Fibroblast of the conjunctiva (primary cell): ENCODE data around the gene NT5C.
"Not testable (repeated sequence)": the region's sequence is repeated elsewhere in the genome, so short reads cannot be mapped to it uniquely, and the experiment has no call there.

Source experiments
- DNase-seq: peaks from one replicate; pipeline ENCODE4 v3.0.0-alpha.2; 2010; ENCODE audit warnings: low read depth

NT5C gene

DNA sequence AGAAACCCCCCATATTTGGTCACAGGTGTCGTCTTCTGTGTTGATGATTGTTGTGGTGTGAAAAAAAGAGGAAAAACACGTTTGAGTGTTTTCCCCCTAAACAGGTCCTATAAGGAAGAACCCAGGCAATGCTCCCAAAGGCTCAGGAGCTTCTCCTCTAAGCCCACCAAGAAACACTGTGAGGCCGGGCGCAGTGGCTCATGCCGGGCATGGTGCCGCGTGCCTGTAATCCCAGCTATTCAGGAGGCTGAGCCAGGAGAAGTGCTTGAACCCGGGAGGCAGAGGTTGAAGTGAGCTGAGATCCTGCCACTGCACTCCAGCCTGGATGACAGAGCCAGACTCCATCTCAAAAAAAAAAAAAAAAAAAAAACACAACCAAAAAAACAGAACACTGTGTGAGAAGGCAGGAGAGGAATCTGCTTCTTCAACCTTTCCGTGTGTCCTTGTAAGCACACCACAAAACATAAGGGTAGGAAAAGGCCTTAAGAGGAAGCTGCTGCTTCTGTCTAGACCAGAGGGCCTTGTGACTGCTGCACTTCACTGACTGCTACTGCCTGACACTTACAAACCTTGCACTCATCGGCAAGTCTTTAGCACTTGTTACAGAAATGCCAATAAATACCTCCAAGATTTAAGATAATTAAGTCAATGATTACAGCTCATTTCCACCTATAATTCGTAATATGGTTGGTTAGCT lies 13.4 kb upstream of the NT5C start:
- no peak for DNase-seq

DNA sequence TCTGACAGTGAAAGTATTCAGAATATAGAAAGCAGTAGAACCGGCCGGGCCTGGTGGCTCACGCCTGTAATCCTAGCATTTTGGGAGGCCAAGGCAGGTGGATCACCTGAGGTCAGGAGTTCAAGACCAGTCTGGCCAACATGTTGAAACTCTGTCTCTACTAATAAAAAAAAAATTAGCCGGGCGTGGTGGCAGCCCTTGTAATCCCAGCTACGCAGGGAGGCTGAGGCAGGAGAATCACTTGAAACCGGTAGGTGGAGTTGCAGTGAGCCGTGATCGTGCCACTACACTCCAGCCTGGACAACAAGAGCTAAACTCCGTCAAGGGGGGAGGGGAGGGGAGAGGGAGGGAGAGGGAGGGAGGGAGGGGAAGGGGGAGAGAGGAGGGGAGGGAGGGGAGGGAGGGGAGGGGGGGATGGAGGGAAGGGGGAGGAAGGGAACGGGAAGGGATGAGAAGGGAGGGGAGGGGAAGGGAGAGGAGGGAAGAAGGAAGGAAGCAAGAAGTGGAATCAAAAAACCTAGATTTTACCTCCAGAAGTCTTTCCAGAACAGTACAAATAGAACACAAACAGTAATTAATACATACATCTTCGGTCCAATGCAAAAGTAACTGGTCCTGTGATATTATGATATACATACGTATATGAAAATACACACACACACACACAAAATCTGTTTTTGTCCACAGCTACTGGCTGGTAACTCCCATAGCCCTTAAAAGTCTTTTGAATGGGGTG lies 10.9 kb upstream of the NT5C start:
- no peak for DNase-seq

- no peak for DNase-seq
Measured at GRCh38 chr17:75138519-75138918, 7.0 kb upstream of the NT5C start.

DNA sequence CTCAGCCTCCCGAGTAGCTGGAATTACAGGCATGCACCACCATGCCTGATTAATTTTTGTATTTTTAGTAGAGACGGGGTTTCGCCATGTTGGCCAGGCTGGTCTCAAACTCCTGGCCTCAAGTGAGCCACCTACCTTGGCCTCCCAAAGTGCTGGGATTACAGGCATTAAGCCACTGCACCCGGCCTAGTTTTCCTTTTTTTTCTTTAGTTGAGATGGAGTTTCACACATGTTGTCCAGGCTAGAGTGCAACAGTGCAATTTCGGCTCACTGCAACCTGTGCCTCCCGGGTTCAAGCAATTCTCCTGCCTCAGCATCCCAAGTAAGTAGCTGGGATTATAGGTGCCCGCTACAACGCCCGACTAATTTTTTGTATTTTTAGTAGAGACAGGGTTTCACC lies 6.2 kb upstream of the NT5C start:
- DNase-seq: not testable (repeated sequence)

DNA sequence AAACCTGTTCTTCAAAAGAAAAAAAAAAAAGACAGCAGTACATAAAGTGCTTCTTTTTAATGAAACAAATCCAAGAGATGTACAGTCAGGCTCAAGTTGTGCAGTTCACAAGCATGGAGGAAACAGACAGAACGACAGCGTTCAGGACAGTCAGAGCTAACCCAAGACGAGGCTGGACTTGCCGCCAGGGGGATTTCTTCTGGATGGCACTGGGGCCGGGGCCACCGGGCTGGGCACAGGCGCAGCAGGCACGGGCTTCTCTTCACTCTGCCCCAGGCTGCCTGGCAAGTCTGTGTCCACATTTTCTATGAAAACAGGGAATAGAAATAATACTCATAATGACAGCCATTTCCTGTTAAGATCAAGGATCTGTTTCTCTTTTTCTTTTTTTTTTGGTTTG lies 4.4 kb upstream of the NT5C start:
- no peak for DNase-seq

DNA sequence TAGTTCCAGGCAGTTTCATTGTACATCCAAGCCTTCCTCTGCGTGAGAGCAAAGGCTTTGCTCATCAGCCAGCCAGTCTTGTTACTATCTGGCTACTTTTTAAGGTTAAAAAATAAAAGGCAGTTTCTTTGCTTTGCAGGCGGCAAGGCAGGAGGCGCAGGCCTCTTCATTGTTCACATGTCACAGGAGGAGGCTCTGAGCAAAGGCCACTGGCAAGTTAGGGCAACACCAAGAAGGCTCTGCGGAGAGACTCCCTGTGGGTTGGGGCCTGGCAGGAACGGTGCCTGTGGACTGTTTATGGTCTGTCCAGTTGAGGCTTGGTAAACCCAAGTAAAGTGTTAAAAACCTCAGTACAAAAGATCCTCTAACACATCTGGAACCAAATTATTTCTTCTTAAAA lies 3.9 kb upstream of the NT5C start:
- no peak for DNase-seq

DNA sequence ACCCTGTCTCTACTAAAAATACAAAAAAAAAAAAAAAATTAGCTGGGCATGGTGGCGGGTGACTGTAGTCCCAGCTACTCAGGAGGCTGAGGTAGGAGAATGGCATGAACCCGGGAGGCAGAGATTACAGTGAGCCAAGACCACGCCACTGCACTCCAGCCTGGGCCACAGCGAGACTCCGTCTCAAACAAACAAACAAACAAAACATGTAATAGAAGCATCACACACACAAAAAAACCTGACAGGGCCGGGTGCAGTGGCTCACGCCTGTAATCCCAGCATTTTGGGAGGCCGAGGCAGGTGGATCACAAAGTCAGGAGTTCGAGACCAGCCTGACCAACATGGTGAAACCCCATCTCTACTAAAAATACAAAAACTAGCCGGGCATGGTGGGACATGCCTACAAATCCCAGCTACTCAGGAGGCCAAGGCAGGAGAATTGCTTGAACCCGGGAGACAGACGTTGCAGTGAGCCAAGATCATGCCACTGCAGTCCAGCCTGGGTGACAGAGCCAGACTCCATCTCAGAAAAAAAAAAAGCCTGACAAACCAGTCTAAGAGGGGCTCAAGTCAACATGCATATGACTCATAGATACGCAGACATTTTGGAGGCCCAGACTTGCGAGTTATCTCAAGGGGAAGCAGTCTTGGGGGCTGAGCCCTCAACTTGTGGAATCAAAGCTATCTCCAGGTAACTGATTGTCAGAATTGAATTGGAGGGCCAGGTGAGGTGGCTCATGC lies 2.2 kb upstream of the NT5C start:
- DNase-seq: not testable (repeated sequence)

DNA sequence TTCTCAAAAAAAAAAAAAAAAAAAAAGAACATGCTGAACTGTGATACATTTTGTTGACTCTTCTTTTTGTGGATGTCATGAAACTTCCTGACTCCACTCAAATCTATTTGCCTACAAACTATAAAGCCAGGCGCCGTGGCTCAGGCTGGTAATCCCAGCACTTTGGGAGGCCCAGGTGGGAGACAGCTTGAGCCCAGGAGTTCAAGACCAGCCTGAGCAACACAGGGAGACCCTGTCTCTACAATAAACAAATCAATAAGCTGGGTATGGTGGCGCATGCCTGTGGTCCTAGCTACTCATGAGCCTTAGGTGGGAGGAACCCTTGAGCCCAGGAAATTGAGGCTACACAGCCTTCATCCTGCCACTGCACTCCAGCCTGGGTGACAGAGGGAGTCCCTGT lies 1.5 kb upstream of the NT5C start:
- no peak for DNase-seq

GRCh38 chr17:75132018-75133000 lies 767 bp upstream of the NT5C start:
- not testable (repeated sequence) for DNase-seq

GRCh38 chr17:75130632-75131277 lies 787 bp downstream of the NT5C start:
- no peak for DNase-seq

DNA sequence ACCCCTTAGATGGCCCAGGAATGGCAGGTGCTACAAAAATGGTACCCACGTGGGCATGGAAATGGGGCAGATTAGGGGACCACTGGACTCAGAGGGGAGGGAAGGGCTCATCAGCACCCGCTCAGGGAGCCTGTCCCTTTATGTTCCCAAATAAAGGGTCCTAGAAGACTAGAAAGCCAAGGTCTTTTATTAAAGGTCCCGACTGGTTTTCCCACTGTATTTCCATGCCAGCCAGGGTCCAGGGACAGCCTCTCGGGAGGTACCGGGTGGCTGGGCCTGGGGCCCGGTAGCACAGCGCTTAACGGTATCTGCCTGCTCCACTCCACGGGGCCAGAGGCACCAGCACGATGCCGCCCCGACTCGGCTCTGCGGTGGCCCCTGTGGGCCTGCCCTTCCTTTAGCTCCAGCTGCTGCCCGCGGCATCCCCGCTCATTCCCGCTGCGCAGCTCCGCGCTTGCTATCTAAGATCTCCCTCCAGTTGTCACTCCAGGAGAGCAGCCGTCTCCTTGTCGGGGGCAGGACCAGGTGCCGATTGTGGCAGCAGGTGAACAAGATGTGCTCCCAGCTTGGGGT lies 1.4 kb downstream of the NT5C start:
- DNase-seq: no peak

DNA sequence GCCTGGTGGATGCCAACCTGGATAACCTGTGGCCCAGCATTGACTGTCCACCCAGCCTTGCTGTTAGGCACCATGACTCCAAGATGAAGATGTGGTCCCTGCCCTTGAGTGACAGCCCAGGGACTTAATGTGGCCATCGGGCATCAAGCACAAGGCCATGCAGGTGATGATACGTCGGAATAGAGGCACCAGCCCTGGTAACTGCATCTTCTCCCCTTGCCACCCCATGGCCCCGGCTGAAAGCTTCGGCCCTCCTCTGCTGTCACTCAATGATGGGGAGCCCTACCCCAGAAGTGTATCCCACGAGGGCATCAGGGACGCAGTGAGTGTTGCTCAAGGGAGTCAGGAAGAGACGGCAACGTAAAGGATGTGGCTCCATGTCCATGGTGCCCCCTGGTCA lies 2.0 kb downstream of the NT5C start:
- no peak for DNase-seq

GRCh38 chr17:75128694-75129505 lies 2.6 kb downstream of the NT5C start:
- DNase-seq: no peak

- not testable (repeated sequence) for DNase-seq
Measured at GRCh38 chr17:75127936-75128335, 3.6 kb downstream of the NT5C start.

GRCh38 chr17:75126954-75127353 lies 4.6 kb downstream of the NT5C start:
- no peak for DNase-seq

DNA sequence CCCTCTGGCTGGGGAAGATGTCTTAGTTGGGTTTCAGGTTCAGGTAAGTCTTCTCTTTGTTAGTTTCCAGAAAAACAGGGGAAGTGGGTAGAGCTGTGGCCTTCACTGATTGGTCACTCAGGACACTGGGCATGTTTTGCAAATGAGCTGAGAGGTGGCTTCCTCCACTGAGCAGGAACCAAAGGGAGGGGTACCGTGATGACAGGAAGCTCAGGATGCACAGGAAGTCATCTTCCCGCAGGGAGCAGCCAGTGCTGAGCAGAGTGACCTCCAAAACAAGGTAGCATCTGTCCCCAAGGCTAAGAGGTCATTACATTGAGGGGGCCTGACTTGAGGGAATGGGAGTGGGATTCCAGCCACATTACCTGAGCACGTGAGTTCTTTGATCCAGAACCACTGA lies 5.6 kb downstream of the NT5C start:
- DNase-seq: no peak

- DNase-seq: no peak
Measured at GRCh38 chr17:75124819-75125162, 6.8 kb downstream of the NT5C start.

- DNase-seq: peak; percentile 16
Measured at GRCh38 chr17:75124041-75124818, 7.3 kb downstream of the NT5C start.

DNA sequence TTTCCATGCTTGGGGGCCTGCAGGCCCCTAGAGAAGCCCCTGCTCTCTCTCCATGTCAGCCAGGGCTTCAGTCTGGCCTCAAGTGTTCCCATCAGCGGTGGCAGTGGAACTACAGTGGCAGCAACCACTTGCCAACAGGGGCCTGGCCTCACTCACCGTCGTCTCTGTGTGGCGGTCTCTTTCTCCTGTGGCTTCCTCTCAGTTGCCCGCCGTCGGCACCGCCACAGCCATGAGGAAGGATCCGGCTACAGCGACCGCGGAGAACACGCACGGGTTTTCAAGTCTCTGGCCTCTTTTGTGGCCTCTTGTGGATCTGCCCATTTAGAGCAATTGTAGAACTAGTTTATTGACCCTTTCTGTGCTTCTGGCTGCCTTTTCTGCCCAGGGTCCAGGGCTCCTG lies 13.2 kb downstream of the NT5C start:
- no peak for DNase-seq
